Tibial artery (tissue), 4 donors: ENCODE results near the gene ACTG2.

Experiments used
- DNase-seq, 2 donors: peaks; one replicate each; pipeline ENCODE4 v3.0.0-alpha.2; 2019
- H3K27ac ChIP-seq, 2 donors: fragments of 200-600 bp; sonication (generic) in 1 of 2; 1 replicate in 1 of 2; 2 replicates in 1 of 2; pipeline ENCODE4 v1.5.1; 2018 to 2019; ENCODE audit warnings: mild to moderate bottlenecking in 1 of 2
- H3K27me3 ChIP-seq, 2 donors: fragments of 200-600 bp; sonication (generic) in 1 of 2; one replicate each; pipeline versions ENCODE4 v1.5.1 to v1.6.0; 2016 to 2019
- H3K36me3 ChIP-seq, 3 donors: fragments of 200-600 bp; sonication (generic) in 2 of 3; one replicate each; pipeline ENCODE4 v1.5.1; 2016 to 2019; ENCODE audit warnings: mild to moderate bottlenecking in 2 of 3
- H3K4me1 ChIP-seq, 4 donors: fragments of 200-600 bp; sonication (generic) in 2 of 4; 1 replicate in 3 of 4; 2 replicates in 1 of 4; pipeline ENCODE4 v1.5.1; 2016 to 2019
- H3K4me3 ChIP-seq, 2 donors: fragments of 200-600 bp; sonication (generic) in 1 of 2; 1 replicate in 1 of 2; 2 replicates in 1 of 2; pipeline ENCODE4 v1.5.1; 2018 to 2019; ENCODE audit warnings: mild to moderate bottlenecking in 2 of 2
- H3K9me3 ChIP-seq, 3 donors: fragments of 200-600 bp; sonication (generic) in 1 of 3; one replicate each; pipeline ENCODE4 v1.5.1; 2016 to 2019
- intact Hi-C: fragments of 100-400 bp; cut with DNase I; formaldehyde crosslinking; loops from one replicate; pipeline ENCODE4 v1.15.0; 2023; ENCODE audit warnings: low total_unique reads
- TF ChIP-seq, protein P1 (sequence below), 2 experiments: fragments of 200-600 bp in 1 of 2; fragments of 450-650 bp in 1 of 2; IDR thresholded peaks; one replicate each; pipeline ENCODE4 v1.5.1; 2017 to 2019; ENCODE audit warnings: antibody characterized with exemption in 2 of 2, mild to moderate bottlenecking in 1 of 2, moderate library complexity in 1 of 2

The ACTG2 gene

DNA sequence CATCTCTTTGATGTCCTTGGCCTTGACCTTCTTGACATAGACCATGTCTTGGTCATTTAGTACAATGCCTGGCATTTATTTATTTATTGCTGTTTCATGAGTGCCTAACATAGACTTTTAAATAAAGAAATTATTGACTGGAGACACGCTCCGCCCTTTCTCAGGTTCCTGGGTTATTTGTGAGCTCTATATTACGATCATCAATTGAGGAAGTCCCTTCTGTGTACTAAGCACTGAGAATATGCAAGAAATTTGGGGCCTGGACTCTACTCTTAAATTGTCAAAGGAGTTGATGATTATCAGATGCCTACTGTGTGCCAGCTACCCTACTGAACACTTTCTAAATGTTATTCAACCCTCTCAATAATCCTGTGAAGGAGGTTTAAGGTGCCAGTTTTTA lies 72.2 kb downstream of the ACTG2 start:
- no peak for DNase-seq
- Histone ChIP-seq H3K4me3 (no peak overlapping the region), H3K36me3 (peaks cover 1 to 12% (median 6%) of the 10 kb centered on the region in 3 donors), H3K4me1 (peaks cover 0 to 3% (median 0%) of the 10 kb centered on the region in 4 donors), H3K9me3 (no peaks in the 10 kb centered on the region), H3K27me3 (no peaks in the 10 kb centered on the region), H3K27ac (no peak overlapping the region)
- TF ChIP-seq, protein P1, sequence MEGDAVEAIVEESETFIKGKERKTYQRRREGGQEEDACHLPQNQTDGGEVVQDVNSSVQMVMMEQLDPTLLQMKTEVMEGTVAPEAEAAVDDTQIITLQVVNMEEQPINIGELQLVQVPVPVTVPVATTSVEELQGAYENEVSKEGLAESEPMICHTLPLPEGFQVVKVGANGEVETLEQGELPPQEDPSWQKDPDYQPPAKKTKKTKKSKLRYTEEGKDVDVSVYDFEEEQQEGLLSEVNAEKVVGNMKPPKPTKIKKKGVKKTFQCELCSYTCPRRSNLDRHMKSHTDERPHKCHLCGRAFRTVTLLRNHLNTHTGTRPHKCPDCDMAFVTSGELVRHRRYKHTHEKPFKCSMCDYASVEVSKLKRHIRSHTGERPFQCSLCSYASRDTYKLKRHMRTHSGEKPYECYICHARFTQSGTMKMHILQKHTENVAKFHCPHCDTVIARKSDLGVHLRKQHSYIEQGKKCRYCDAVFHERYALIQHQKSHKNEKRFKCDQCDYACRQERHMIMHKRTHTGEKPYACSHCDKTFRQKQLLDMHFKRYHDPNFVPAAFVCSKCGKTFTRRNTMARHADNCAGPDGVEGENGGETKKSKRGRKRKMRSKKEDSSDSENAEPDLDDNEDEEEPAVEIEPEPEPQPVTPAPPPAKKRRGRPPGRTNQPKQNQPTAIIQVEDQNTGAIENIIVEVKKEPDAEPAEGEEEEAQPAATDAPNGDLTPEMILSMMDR (IDR thresholded peaks at IDR 0.05) = no peak
- intact Hi-C loops = no loop called here

DNA sequence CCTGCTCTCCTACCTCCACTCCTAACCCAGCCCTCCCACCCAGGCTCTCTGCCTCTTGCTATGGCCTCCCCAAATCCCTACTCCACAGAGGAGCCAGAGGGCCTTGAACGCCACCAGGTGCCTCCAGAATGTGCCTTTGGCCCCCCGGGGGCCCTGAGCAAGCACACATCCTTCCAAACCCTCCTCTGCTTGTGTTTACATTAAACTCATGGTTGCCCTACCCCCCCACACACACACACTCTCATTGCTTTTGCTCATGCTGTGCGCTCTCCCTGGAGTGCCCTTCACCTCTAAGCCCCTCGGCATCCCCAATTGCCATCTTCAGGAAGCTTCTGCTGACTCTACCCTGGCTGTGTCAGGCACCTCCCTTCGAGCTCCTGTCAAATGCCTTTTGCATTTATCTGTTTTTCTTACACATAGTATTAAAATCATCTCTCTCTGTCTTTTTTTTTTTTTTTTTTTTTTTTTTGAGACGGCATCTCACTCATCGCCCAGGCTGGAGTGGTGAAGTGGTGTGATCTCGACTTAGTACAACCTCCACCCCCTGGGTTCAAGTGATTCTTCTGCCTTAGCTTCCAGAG lies 75.6 kb downstream of the ACTG2 start:
- Histone ChIP-seq H3K27ac (no peak overlapping the region), H3K4me1 (peaks cover 0 to 22% (median 14%) of the 10 kb centered on the region in 4 donors), H3K9me3 (no peaks in the 10 kb centered on the region), H3K27me3 (no peaks in the 10 kb centered on the region), H3K4me3 (no peak overlapping the region), H3K36me3 (no peaks in the 10 kb centered on the region)
- intact Hi-C loops = no loop called here
- no peak for DNase-seq
- TF ChIP-seq, protein P1 (IDR thresholded peaks at IDR 0.05) = no peak

DNA sequence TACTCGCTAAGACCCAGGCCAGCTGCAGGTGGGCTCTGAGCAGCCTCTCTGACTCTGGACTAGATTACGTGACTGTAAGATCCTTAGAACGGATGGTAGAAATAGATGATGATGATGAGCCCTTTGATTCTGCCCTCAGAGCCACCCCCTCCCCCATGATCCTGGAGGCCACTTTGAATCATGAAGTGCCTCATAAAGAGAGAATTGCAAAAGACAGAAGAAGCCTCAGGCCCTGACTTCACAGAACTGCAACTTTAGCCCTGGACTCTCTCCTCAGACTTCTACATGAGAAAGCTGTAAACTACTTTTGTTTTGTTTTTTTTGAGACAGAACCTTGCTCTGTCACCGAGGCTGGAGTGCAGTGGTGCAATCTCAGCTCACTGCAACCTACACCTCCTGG lies 76.5 kb downstream of the ACTG2 start:
- Histone ChIP-seq H3K36me3 (no peaks in the 10 kb centered on the region), H3K27me3 (no peaks in the 10 kb centered on the region), H3K9me3 (no peaks in the 10 kb centered on the region), H3K4me1 (peaks cover 0 to 22% (median 14%) of the 10 kb centered on the region in 4 donors), H3K4me3 (no peak overlapping the region), H3K27ac (no peak overlapping the region)
- intact Hi-C loops = no loop called here
- TF ChIP-seq, protein P1 (IDR thresholded peaks at IDR 0.05) = no peak
- no peak for DNase-seq
